Measurements from ENCODE around the gene SSR1. TPM values are rescaled to one million over a fixed set of nuclear protein-coding genes. Genes with fewer than 3 reads are reported as not detected.

Gene SSR1
- total and polyA plus RNA-seq, 2 donors (not counting 1 experiment from before 2014, with no cell fraction given): 65.6 to 237 TPM

DNA sequence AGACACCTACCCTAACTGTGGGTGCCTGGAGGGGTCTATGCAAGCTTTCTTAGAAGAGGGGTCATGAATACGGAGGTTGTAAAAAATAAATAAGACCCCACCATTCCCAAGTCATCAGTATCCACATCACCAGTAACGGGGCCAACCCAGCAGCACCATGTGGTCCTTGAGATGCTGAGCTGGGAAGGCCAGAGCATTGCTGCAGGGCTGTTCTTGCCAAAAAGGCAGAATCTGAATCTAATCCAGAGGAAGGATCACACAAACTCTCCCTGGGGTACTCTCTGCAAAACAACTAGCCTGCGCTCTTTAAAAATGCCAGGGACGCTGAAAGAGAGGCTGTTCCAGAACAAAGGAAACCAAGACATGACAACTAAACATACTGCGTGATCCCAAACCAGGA, 43.2 kb downstream of the SSR1 start:
- Histone ChIP-seq H3K4me2 (ENCODE audit: extremely low read depth, insufficient read depth, low read length) (no peak overlapping the region), H3K27ac (ENCODE audit: insufficient read depth, low read length) (no peak overlapping the region), H3K9ac (ENCODE audit: insufficient read depth, low read length) (no peak overlapping the region), H3K4me3 (replicated peaks in 1 of 4; ENCODE audit: control extremely low read depth in 1 of 4, insufficient read depth in 1 of 4, low read depth in 3 of 4, low read length in 4 of 4) (no peak overlapping the region), H3K4me1 (ENCODE audit: control insufficient read depth, extremely low read depth, insufficient read depth, low read length) (peaks cover 5% of the 10 kb centered on the region), H3K36me3 (ENCODE audit: control insufficient read depth, insufficient read depth, low read length) (no peaks in the 10 kb centered on the region), H2AFZ (ENCODE audit: low read length) (no peak overlapping the region), H3K79me2 (ENCODE audit: control insufficient read depth, insufficient read depth, low read length) (no peaks in the 10 kb centered on the region), H3K27me3 (ENCODE audit: control insufficient read depth, insufficient read depth, low read length) (no peaks in the 10 kb centered on the region), H3K9me3 (ENCODE audit: control insufficient read depth, insufficient read depth, low read depth, low read length) (no peaks in the 10 kb centered on the region), H4K20me1 (ENCODE audit: control insufficient read depth, extremely low read depth, insufficient read depth, low read length) (no peaks in the 10 kb centered on the region)
- TF ChIP-seq EZH2 (IDR thresholded peaks at IDR 0.05; ENCODE audit: low read length, missing control alignments): no peak
- TF ChIP-seq, protein P1, sequence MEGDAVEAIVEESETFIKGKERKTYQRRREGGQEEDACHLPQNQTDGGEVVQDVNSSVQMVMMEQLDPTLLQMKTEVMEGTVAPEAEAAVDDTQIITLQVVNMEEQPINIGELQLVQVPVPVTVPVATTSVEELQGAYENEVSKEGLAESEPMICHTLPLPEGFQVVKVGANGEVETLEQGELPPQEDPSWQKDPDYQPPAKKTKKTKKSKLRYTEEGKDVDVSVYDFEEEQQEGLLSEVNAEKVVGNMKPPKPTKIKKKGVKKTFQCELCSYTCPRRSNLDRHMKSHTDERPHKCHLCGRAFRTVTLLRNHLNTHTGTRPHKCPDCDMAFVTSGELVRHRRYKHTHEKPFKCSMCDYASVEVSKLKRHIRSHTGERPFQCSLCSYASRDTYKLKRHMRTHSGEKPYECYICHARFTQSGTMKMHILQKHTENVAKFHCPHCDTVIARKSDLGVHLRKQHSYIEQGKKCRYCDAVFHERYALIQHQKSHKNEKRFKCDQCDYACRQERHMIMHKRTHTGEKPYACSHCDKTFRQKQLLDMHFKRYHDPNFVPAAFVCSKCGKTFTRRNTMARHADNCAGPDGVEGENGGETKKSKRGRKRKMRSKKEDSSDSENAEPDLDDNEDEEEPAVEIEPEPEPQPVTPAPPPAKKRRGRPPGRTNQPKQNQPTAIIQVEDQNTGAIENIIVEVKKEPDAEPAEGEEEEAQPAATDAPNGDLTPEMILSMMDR (conservative IDR thresholded peaks at IDR 0.05 in 1 of 2, IDR thresholded peaks at IDR 0.05 in 1 of 2; ENCODE audit: low read depth in 1 of 2, low read length in 2 of 2): no peak
- DNase-seq (ENCODE audit: low read depth in 2 of 2): no peak

DNA sequence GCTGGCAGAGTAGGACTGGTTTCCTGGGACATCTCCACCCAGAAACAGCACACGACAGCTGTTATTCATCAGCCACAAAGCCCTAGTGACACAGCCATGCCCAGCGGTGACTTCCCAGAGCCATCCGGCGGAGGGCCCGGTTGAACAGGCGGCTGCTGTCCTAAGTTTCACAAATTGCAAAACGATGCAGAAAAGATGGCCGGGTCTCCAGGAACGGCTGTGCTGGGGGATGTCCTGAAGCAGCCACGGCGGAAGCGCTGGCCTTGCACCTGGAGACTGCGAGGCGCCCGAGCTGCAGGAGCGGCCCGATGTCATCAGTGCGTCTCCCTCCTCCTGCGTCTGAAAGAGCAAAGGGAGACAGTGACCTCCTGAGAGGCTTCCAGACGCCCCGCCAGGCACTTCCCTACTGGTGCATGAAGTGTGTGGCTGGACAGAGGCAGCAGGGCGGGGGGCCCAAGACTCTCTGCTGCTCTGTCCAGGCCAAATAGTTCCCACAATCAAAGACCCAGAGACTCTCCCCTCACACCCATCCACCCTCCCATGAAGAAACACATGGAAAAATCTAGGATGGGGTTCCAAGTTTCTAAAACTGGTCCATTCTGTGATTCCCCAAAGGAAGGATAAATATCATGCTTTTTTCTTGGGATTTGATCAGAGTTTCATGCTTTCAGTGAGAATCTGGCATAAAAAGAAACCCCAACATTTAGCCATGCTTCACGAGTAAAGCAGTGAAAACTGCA, 44.0 kb downstream of the SSR1 start:
- no peaks in the 10 kb centered on the region for H4K20me1 ChIP-seq (ENCODE audit: control insufficient read depth, extremely low read depth, insufficient read depth, low read length)
- TF ChIP-seq, protein P1 (conservative IDR thresholded peaks at IDR 0.05 in 1 of 2, IDR thresholded peaks at IDR 0.05 in 1 of 2; ENCODE audit: low read depth in 1 of 2, low read length in 2 of 2): no peak
- no peak for TF ChIP-seq EZH2 (IDR thresholded peaks at IDR 0.05; ENCODE audit: low read length, missing control alignments)
- H3K9ac ChIP-seq (ENCODE audit: insufficient read depth, low read length): no peak overlapping the region
- DNase-seq (ENCODE audit: low read depth in 2 of 2): no peak
- H3K36me3 ChIP-seq (ENCODE audit: control insufficient read depth, insufficient read depth, low read length): no peaks in the 10 kb centered on the region
- no peaks in the 10 kb centered on the region for H3K9me3 ChIP-seq (ENCODE audit: control insufficient read depth, insufficient read depth, low read depth, low read length)
- H3K79me2 ChIP-seq (ENCODE audit: control insufficient read depth, insufficient read depth, low read length): no peaks in the 10 kb centered on the region
- no peaks in the 10 kb centered on the region for H3K27me3 ChIP-seq (ENCODE audit: control insufficient read depth, insufficient read depth, low read length)
- H3K4me1 ChIP-seq (ENCODE audit: control insufficient read depth, extremely low read depth, insufficient read depth, low read length): peaks cover 5% of the 10 kb centered on the region
- H2AFZ ChIP-seq (ENCODE audit: low read length): no peak overlapping the region
- no peak overlapping the region for H3K4me2 ChIP-seq (ENCODE audit: extremely low read depth, insufficient read depth, low read length)
- H3K4me3 ChIP-seq (replicated peaks in 1 of 4; ENCODE audit: control extremely low read depth in 1 of 4, insufficient read depth in 1 of 4, low read depth in 3 of 4, low read length in 4 of 4): no peak overlapping the region
- H3K27ac ChIP-seq (ENCODE audit: insufficient read depth, low read length): no peak overlapping the region

DNA sequence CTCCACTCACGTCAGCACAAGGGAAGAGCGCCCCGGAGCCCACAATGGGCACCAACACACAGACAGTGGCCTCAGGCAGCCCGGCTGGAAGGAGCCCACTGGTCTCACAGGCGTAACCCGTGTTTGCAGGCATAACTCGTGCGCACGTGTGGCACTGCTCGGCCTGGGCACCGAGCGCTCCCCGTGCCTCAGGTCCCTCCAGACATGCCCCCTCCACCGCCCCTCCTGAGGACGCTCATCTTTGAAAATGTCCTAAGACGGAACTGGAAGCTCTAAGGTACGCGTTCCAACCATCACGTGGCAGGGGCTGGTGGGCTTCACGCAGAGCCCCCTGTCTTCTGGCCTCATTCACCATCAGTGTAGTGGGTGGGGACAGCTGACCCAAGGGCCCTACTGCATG, 44.6 kb downstream of the SSR1 start:
- Histone ChIP-seq H3K27me3 (ENCODE audit: control insufficient read depth, insufficient read depth, low read length) (no peaks in the 10 kb centered on the region), H4K20me1 (ENCODE audit: control insufficient read depth, extremely low read depth, insufficient read depth, low read length) (no peaks in the 10 kb centered on the region), H3K27ac (ENCODE audit: insufficient read depth, low read length) (no peak overlapping the region), H3K9me3 (ENCODE audit: control insufficient read depth, insufficient read depth, low read depth, low read length) (no peaks in the 10 kb centered on the region), H3K4me2 (ENCODE audit: extremely low read depth, insufficient read depth, low read length) (no peak overlapping the region), H3K79me2 (ENCODE audit: control insufficient read depth, insufficient read depth, low read length) (no peaks in the 10 kb centered on the region), H3K36me3 (ENCODE audit: control insufficient read depth, insufficient read depth, low read length) (no peaks in the 10 kb centered on the region), H3K9ac (ENCODE audit: insufficient read depth, low read length) (no peak overlapping the region), H2AFZ (ENCODE audit: low read length) (no peak overlapping the region), H3K4me1 (ENCODE audit: control insufficient read depth, extremely low read depth, insufficient read depth, low read length) (peaks cover 5% of the 10 kb centered on the region), H3K4me3 (replicated peaks in 1 of 4; ENCODE audit: control extremely low read depth in 1 of 4, insufficient read depth in 1 of 4, low read depth in 3 of 4, low read length in 4 of 4) (no peak overlapping the region)
- DNase-seq (ENCODE audit: low read depth in 2 of 2): no peak
- no peak for TF ChIP-seq EZH2 (IDR thresholded peaks at IDR 0.05; ENCODE audit: low read length, missing control alignments)
- TF ChIP-seq, protein P1 (conservative IDR thresholded peaks at IDR 0.05 in 1 of 2, IDR thresholded peaks at IDR 0.05 in 1 of 2; ENCODE audit: low read depth in 1 of 2, low read length in 2 of 2): no peak
